ENCODE results near the gene CDK11A.
"Not testable (repeated sequence)": the region's sequence is repeated elsewhere in the genome, so short reads cannot be mapped to it uniquely, and the experiment has no call there.

- TF ChIP-seq CTCF (conservative IDR thresholded peaks at IDR 0.05; ENCODE audit: low read depth, low read length); EZH2 (IDR thresholded peaks at IDR 0.05; ENCODE audit: borderline replicate concordance, low read depth, low read length, poor library complexity, severe bottlenecking): not testable (repeated sequence)
Observed at GRCh38 chr1:1702506-1702905, 21.7 kb downstream of the CDK11A start.
